SJSA1 (cell line): ENCODE measurements around the gene PKMYT1. TPM values are rescaled to one million over a fixed set of nuclear protein-coding genes. Genes with fewer than 3 reads are reported as not detected.
A peak's percentile ranks its signal among the peaks of the same experiment; 100 is the strongest.

ENCODE experiments used
- DNase-seq, 2 experiments: peaks; one replicate each; pipeline ENCODE4 v3.0.0-alpha.2; 2015 to 2020; ENCODE audit warnings: low spot score in 2 of 2, low read depth in 1 of 2
- H3K27ac ChIP-seq: fragments of 250-450 bp; sonication (Bioruptor Pico); 2 replicates; pipeline ENCODE4 v1.5.1; 2020; ENCODE audit warnings: mild to moderate bottlenecking, moderate library complexity
- H3K27me3 ChIP-seq: fragments of 250-450 bp; sonication (Bioruptor Pico); replicated peaks from 2 replicates; pipeline ENCODE4 v1.5.1; 2020; ENCODE audit warnings: mild to moderate bottlenecking, moderate library complexity
- H3K36me3 ChIP-seq: fragments of 250-450 bp; sonication (Bioruptor Pico); 2 replicates; pipeline ENCODE4 v1.5.1; 2020; ENCODE audit warnings: mild to moderate bottlenecking
- H3K4me1 ChIP-seq: fragments of 250-450 bp; sonication (Bioruptor Pico); replicated peaks from 2 replicates; pipeline ENCODE4 v1.6.1; 2021; ENCODE audit warnings: mild to moderate bottlenecking
- H3K4me3 ChIP-seq: fragments of 250-450 bp; sonication (Bioruptor Pico); 2 replicates; pipeline ENCODE4 v1.5.1; 2020; ENCODE audit warnings: mild to moderate bottlenecking
- H3K9me3 ChIP-seq: fragments of 250-450 bp; sonication (Bioruptor Pico); replicated peaks from 2 replicates; pipeline ENCODE4 v1.5.1; 2020; ENCODE audit warnings: mild to moderate bottlenecking
- total RNA-seq: library from RNA; depleted of rRNA; stranded (reverse); fragments of >200 nt; shearing (Covaris generic); gene quantifications from 2 replicates; pipeline ENCODE4 v1.2.3, GENCODE V29; 2014

Gene PKMYT1
- total RNA-seq, 1 experiment from 2014 or later: 66.4 TPM

DNA sequence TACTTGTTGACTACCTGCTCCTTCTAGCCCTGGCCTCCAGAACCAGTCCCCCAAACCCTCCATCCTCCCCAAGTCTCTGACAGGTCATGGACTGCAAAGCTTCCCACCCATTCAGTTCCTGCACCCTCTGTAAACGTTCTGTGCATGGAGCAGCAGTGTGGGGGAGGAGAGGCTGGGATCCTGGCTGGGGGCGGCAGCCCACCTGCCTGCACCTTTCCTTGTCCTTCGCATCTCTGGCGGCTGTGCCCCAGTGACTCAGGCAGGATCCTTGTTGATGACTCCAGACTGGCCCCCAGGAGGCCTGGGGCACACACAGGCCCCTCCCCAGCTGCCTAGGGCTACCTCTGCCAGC lies 1.6 kb upstream of the PKMYT1 start:
- H3K9me3 ChIP-seq: no peaks in the 10 kb centered on the region
- H3K27ac ChIP-seq: no peak overlapping the region
- peaks cover 27% of the 10 kb centered on the region for H3K36me3 ChIP-seq
- no peak overlapping the region for H3K4me3 ChIP-seq
- DNase-seq: no peak
- H3K4me1 ChIP-seq: peaks cover 22% of the 10 kb centered on the region
- H3K27me3 ChIP-seq: peaks cover 3% of the 10 kb centered on the region; the same call in 1 of the 2 replicates

DNA sequence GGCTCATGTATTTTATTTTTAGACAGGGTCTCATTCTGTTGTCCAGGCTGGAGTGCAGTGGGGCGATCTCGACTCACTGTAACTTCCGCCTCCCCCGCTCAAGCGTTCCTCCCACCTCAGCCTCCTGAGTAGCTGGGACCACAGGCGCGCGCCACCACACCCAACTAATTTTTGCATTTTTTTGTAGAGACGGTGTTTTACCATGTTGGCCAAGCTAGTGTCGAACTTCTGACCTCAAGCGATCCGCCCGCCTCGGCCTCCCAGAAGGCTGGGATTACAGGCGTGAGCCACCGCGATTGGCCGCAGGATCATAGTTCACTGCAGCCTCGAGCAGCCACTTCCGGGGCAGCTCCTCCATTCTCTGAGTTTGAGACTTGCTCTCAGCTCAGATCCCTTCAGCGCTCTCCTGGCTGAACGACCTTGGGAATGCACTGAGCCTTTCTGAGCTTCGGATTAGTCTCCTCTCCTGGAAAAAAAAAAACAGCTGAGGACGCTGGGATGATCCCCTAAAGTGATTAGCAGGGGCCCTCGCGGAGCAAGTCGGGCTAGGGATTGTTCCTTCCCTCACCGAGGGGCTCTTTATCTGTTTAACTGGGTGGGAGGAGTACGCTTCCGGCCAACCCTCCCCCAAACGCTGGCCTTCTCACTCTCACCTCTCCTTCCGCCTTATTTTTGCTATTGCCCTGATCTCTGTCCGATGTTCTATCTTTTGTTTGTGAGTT lies 1.1 kb upstream of the PKMYT1 start:
- Histone ChIP-seq H3K36me3 (peaks cover 32% of the 10 kb centered on the region), H3K9me3 (no peaks in the 10 kb centered on the region), H3K4me1 (peaks cover 22% of the 10 kb centered on the region), H3K27me3 (peaks cover 3% of the 10 kb centered on the region; the same call in 1 of the 2 replicates), H3K4me3 (peak overlapping the region; percentile 92), H3K27ac (no peak overlapping the region)
- no peak for DNase-seq

DNA sequence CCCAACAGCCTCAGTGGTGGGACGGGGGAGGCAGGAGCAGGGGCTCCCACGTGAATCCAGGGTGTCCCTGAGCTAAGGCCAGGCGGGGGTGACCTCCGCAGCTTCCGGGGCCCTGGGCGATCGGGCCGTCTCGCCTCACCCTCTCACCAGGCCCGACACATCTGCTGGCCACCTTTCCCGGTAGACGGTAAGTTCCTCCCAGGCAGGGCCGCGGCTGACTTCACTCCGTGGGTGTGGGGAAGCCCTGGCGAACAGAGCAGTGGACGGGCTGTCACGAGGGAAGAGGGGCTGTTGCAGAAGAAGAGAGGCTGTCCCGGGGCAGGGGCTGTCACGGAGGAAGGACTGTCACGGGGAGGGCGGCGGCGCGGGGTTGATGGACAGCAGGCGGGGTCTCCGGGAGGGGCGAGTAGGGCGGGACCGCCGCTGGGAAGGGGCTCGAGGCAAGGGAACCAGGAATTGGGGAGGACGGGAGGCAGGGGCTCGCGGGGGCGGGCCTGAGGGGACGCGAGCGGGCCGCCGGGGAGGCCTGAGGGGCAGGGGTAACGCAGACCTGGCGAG lies 498 bp downstream of the PKMYT1 start:
- H3K4me1 ChIP-seq: peaks cover 22% of the 10 kb centered on the region
- DNase-seq: peak; percentile 25 to 62
- no peaks in the 10 kb centered on the region for H3K9me3 ChIP-seq
- peak overlapping the region; percentile 82 for H3K27ac ChIP-seq
- no peaks in the 10 kb centered on the region; the same call in 1 of the 2 replicates for H3K27me3 ChIP-seq
- peaks cover 48% of the 10 kb centered on the region for H3K36me3 ChIP-seq
- peak overlapping the region; percentile 92 for H3K4me3 ChIP-seq

DNA sequence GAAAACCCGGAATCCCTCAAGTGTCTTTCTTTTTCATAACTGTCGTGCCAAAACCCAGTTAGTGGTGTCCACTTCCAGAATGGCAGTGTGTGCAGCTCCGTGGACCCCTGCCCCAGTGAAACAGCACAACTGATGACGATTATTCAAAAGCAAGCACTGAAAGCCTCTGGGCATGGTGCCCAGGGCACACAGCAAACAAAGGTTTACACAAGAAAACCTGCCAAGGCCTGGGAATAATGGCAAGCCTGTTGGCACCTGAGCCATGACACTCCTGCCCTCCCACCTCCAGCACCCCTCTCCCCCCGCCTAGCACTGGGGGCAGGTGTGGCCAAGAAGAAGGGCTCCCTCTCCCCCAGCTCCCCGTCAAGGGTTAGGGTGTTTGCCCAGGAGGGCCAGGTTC lies 2.8 kb downstream of the PKMYT1 start:
- H3K27ac ChIP-seq: no peak overlapping the region
- no peak for DNase-seq
- no peak overlapping the region for H3K4me3 ChIP-seq
- H3K4me1 ChIP-seq: peaks cover 15% of the 10 kb centered on the region
- no peaks in the 10 kb centered on the region for H3K27me3 ChIP-seq
- peaks cover 71% of the 10 kb centered on the region for H3K36me3 ChIP-seq
- no peaks in the 10 kb centered on the region for H3K9me3 ChIP-seq

DNA sequence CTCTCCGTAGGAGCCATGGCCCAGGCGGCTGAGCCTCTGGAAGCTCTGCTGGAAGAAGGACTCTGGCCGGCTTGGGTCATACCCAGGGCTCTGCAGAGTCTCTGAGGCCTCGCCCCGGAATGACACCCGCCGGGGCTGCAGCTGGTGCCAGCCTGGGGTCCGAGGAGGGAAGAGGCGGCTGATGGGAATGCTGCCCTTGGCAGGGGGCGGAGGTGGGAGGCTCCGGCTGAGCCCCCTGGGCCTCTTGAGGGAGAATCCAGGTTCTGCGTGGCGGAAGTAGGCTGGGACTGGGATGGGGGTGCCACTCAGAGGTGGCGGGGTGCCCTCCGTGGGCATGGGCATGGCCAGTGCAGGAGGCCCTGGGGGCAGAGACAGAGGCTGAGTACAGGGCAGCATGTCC lies 3.6 kb downstream of the PKMYT1 start:
- Histone ChIP-seq H3K4me1 (peaks cover 17% of the 10 kb centered on the region), H3K27me3 (no peaks in the 10 kb centered on the region), H3K36me3 (peaks cover 79% of the 10 kb centered on the region), H3K27ac (no peak overlapping the region), H3K4me3 (no peak overlapping the region), H3K9me3 (no peaks in the 10 kb centered on the region)
- DNase-seq: no peak

- H3K9me3 ChIP-seq: no peaks in the 10 kb centered on the region
- peaks cover 84% of the 10 kb centered on the region for H3K36me3 ChIP-seq
- no peak for DNase-seq
- H3K27me3 ChIP-seq: no peaks in the 10 kb centered on the region
- no peak overlapping the region for H3K4me3 ChIP-seq
- H3K27ac ChIP-seq: no peak overlapping the region
- peaks cover 20% of the 10 kb centered on the region for H3K4me1 ChIP-seq
Measured at GRCh38 chr16:2976201-2976600, 4.0 kb downstream of the PKMYT1 start.

DNA sequence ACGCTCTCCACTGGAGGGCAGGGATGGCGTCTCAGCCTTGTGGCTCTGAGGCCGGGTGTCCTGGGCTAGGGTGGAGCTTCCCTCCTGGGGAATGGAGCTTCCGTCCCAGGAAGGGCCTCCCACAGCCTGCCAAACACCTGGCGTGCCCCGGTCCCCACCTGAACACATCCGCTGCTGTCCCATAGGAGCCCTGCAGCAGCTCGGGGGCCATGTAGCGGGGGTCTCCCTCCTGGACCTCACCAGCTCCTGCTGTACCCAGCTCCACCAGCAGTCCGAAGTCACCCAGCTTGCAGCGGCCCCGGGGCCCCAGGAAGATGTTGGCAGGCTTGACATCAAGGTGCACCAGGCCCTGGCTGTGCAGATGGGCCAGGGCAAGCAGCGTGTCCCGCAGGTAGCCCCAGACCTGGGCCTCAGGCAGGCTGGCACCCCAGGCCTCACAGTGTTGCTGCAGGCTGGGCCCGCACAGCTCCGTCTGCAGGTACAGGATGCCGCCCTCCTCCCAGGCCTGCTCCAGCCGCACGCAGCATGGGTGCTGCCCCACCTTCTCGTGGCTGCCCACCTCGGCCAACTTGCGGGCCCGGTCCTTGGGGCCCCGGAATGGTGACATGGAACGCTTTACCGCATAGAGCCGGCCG lies 5.0 kb downstream of the PKMYT1 start:
- H3K27me3 ChIP-seq: no peaks in the 10 kb centered on the region
- no peak for DNase-seq
- peaks cover 93% of the 10 kb centered on the region for H3K36me3 ChIP-seq
- no peak overlapping the region for H3K27ac ChIP-seq
- peaks cover 22% of the 10 kb centered on the region for H3K4me1 ChIP-seq
- no peaks in the 10 kb centered on the region for H3K9me3 ChIP-seq
- H3K4me3 ChIP-seq: no peak overlapping the region

DNA sequence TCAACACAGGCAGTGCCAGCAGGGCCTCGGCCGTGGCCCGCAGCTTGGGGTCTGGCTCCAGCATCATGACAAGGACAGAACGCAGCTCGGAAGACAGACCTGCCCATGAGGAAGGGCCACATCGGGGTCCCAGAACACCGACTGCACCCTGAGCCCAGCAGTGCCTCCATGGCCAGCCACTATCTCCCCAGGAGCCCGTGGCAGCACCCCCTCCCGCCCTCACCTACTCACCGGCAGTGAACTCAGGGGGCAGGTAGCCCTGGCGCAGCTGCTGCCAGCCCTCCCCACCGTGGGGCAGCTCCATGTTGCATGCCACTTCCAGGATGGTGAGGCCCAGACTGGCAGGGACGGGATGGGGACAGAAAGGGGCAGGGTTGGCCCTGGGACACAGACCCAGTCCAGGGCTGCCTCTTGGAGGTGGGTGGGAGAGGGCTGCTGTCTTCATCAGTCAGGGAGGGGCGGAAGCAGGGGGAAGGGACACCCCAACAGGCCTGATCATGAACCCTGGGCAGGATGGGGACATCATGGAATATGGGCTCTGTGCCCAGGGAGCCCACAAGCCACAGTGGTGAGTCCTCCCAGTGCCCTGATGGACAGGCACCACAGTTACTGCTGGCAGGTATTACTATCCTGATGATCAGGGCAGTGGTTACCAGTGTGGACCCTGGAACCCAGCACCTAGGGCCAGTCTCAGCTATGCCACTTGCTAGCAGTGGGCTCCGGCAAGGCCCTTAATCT lies 5.8 kb downstream of the PKMYT1 start:
- no peak overlapping the region for H3K4me3 ChIP-seq
- peaks cover 23% of the 10 kb centered on the region for H3K4me1 ChIP-seq
- H3K9me3 ChIP-seq: no peaks in the 10 kb centered on the region
- H3K27me3 ChIP-seq: no peaks in the 10 kb centered on the region
- no peak for DNase-seq
- H3K27ac ChIP-seq: no peak overlapping the region
- H3K36me3 ChIP-seq: peaks cover 92% of the 10 kb centered on the region

DNA sequence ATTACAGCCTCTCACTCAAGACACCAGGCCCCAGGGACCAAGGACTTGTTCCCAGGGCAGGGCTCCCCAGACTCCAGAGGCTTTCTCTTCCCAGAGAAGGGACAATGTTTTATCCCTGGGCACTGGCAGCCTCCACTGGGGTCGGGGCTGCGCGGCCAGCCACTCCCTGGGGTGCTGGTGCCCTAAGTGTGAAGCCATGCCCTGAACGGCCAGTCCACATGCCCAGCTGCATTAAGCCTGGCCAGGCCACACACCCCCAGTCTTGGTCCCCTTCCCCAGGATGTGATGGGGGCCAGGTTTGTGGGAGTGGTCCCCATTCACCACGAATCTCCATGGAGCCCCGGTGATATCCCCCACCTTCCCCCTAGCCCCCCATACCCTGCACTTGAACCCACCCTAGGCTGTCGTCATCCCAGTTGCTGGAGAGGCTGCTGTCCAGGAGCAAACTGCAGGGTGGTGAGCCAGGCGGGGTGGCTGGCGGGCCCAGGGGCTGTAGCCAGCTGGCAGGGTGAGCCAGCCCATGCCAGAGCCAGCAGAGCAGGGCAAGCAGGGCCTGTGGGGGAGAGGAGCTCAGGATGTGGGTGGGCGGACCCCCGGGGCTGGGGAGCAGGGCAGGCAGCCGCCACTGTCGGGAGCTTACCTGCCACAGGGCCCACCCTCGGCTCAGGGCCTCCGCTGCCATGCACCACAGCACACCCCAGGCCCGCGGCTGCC lies 6.5 kb downstream of the PKMYT1 start:
- Histone ChIP-seq H3K36me3 (peaks cover 90% of the 10 kb centered on the region), H3K4me3 (no peak overlapping the region), H3K4me1 (peaks cover 23% of the 10 kb centered on the region), H3K9me3 (no peaks in the 10 kb centered on the region; the same call in 1 of the 2 replicates), H3K27ac (no peak overlapping the region), H3K27me3 (no peaks in the 10 kb centered on the region)
- no peak for DNase-seq

DNA sequence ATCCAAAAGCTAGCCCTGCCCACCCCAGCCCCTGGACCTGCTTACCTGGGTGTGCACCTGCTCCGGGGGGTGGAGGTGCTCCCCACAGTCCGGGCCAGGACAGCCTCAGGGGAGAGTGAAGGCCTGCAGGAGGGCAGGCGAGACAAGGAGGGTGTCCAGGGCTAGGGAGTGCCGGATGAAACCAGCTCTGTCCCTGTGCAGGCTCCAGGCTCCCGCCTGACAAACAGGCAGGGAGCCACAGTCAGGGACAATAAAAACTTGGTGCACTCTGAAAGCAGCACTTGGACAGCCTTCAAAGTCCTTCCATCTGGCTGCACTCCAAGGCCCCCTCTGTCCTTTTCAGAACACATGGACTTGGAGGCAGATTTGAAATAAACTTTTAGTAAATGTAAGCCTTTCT lies 7.2 kb downstream of the PKMYT1 start:
- no peaks in the 10 kb centered on the region for H3K27me3 ChIP-seq
- no peaks in the 10 kb centered on the region; the same call in 1 of the 2 replicates for H3K9me3 ChIP-seq
- no peak for DNase-seq
- no peak overlapping the region for H3K27ac ChIP-seq
- H3K4me3 ChIP-seq: no peak overlapping the region
- H3K4me1 ChIP-seq: peaks cover 27% of the 10 kb centered on the region
- peaks cover 86% of the 10 kb centered on the region for H3K36me3 ChIP-seq

- Histone ChIP-seq H3K4me1 (peaks cover 27% of the 10 kb centered on the region), H3K27me3 (no peaks in the 10 kb centered on the region), H3K27ac (no peak overlapping the region), H3K4me3 (no peak overlapping the region), H3K9me3 (no peaks in the 10 kb centered on the region; the same call in 1 of the 2 replicates), H3K36me3 (peaks cover 77% of the 10 kb centered on the region)
- no peak for DNase-seq
Measured at GRCh38 chr16:2971985-2972784, 8.1 kb downstream of the PKMYT1 start.

GRCh38 chr16:2971134-2971984 lies 8.9 kb downstream of the PKMYT1 start:
- H3K4me3 ChIP-seq: no peak overlapping the region
- peaks cover 68% of the 10 kb centered on the region for H3K36me3 ChIP-seq
- no peaks in the 10 kb centered on the region; the same call in 1 of the 2 replicates for H3K9me3 ChIP-seq
- DNase-seq: no peak
- H3K4me1 ChIP-seq: peaks cover 27% of the 10 kb centered on the region
- H3K27me3 ChIP-seq: no peaks in the 10 kb centered on the region
- H3K27ac ChIP-seq: no peak overlapping the region
